Urinary bladder (tissue), 4 donors: ENCODE measurements around the gene MFSD6. TPM values are rescaled to one million over a fixed set of nuclear protein-coding genes. Genes with fewer than 3 reads are reported as not detected.

Experiments used
- DNase-seq: peaks from one replicate; pipeline ENCODE4 v3.0.0-alpha.2; 2015; ENCODE audit errors: extremely low spot score
- H3K27ac ChIP-seq: one replicate; pipeline ENCODE4 v1.5.1; 2013; ENCODE audit warnings: low read depth, mild to moderate bottlenecking, moderate library complexity
- H3K36me3 ChIP-seq: one replicate; pipeline ENCODE4 v1.6.1; 2013; ENCODE audit warnings: mild to moderate bottlenecking, moderate library complexity; ENCODE audit not compliant: insufficient read depth
- H3K4me1 ChIP-seq: one replicate; pipeline ENCODE4 v1.6.1; 2013; ENCODE audit warnings: mild to moderate bottlenecking, moderate library complexity; ENCODE audit not compliant: insufficient read depth
- H3K4me3 ChIP-seq: one replicate; pipeline ENCODE4 v1.5.1; 2013; ENCODE audit warnings: low read depth, low read length
- WGBS: extraction: QIAGEN DNeasy Blood & Tissue Kit; methylation state at CpG from one replicate; pipeline ENCODE4 v1.1.7; 2013; 5-methylcytosine and 5-hydroxymethylcytosine counted together
- polyA plus RNA-seq: library from polyadenylated mRNA; stranded (reverse); fragments of 200-250 nt; gene quantifications from one replicate; pipeline ENCODE4 v1.2.3, GENCODE V29; 2013
- total RNA-seq: library from RNA; depleted of rRNA; stranded (reverse); fragments of >200 nt; gene quantifications from one replicate; pipeline ENCODE4 v1.2.3, GENCODE V29; 2014
- donor health status: healthy with polysubstance abuse.
- donor health status: healthy.

Gene MFSD6
- total and polyA plus RNA-seq, 2 donors, result 16.3 to 19.3 TPM

DNA sequence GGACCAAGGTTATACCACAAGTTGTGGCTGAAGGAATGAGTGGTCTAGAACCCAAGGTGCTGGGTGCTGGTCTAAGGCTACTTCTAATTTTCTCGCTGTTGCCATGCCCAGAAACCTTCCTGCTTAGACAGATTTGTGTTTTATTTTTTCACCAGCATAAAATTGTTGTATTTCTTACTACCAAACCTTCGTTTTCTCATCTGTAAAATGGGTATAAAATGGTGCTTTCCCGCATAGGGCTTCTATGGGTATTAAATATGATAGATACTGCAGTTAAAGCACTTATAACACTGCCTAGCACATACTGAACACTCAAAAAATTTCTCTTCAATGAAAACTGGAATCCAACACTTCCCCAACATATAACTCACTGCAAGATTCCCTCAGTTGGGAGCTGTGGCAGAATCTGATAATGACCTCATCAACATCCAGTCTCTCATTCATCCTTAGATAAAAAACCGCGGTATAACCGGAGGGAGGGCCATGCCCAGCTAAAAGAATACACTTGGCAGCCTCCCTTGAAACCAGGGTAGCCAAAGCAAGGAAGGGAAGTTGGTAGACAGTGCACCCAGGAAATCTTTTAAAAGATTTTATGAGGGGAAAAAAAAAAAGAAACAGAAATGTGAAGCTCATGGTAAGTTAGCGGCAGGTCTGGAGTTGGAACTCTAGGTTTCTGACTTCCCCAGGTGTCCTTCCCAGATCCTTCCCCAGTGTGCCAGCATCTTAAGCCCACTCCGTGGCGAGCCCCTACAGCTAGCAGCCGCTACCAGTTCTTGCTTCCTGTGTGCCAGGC lies 125.2 kb downstream of the MFSD6 start:
- no peaks in the 10 kb centered on the region for H3K36me3 ChIP-seq
- DNase-seq, result no peak
- 65% methylated on average over 10 of the region's 10 CpGs for WGBS
- no peaks in the 10 kb centered on the region for H3K4me1 ChIP-seq
- peak overlapping the region; percentile 69 for H3K4me3 ChIP-seq
- H3K27ac ChIP-seq, result peak overlapping the region; percentile 93

DNA sequence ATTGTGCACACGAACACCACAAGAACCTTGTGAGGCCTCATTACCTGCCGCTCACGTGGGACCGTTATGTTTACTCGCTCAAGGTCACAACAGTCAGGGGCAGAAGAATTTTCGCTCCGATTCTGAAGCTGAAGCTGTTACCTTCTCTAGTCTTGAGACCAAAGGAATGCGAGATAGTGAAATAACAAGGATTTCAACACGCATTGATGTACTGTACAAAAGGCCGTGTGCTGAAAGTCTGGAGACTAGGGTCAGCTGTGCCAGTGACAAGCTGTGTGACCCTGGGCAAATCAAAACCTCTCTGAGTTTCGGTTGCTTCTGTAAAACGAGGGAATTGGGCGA lies 125.8 kb downstream of the MFSD6 start:
- 11% methylated on average over 13 of the region's 13 CpGs for WGBS
- no peaks in the 10 kb centered on the region for H3K4me1 ChIP-seq
- no peaks in the 10 kb centered on the region for H3K36me3 ChIP-seq
- H3K27ac ChIP-seq, result peak overlapping the region; percentile 93
- DNase-seq, result no peak
- H3K4me3 ChIP-seq, result peak overlapping the region; percentile 69

DNA sequence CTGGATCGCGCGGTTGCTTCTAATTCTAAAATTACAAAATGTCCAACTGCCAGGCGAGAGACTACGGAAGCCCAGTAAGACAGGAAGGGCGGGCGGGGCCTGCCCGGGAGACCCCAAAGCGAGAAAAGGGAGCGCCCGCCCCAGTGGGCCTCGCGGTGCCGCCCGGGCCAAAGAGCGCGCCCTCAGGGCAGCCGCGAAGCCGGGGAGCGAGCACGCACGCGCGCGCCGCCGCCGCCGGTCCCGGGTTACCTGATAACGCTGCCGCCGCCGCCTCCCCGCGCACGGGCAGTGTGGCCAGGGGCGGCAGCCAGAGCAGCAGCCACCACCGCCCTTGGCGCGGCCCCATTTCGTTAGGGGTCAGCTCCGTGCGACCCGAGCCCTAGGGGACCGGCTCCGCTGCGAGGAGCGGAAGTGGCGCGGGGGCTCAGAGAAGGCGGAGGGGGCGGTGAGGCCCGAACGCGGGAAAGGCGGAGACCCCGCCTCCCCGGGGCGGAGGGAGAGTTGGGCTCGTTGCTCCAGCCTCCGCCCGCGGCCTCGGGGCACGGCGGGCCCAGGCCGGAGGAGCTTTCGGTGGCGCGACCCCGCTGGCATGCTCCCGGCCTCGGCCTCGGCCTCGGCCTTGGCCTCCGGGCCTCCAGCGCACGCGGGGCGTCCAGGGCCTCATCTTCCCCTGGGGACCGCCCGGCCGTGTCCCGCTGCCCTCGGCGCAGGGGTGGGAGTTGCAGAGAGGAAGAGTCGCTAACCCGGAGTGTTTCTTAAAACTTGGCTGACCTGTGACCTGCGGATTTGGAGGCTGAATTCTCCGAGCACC lies 126.4 kb downstream of the MFSD6 start, which contains the start of gene NEMP2:
Gene NEMP2, minus strand, starts transcription at position 413 of the 811 bp plus-strand sequence. Its CDS starts 67 bp downstream, at position 346.
- Histone ChIP-seq H3K27ac (peak within 1 kb of the TSS; percentile 93), H3K4me1 (no peaks in the 10 kb centered on the region), H3K36me3 (no peaks in the 10 kb centered on the region), H3K4me3 (peak within 1 kb of the TSS; percentile 69)
- DNase-seq, result no peak
- WGBS, result under 1% methylated on average over 92 of the region's 92 CpGs

DNA sequence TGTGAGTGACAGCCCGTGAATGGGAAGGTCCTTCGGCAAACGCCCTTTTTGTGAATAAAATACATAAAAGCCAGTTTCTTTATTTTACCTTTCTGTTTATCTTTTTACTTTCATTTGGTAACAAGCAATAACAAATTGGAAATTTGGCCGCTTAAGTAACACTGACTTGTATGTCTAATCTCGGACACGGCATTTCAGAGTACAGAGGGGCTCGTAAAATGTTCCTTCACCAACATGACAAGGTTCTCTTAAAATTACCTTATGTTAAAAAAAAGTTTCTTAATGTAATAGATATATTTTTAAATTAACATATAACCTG lies 126.9 kb downstream of the MFSD6 start:
- no peak for DNase-seq
- H3K4me1 ChIP-seq, result no peaks in the 10 kb centered on the region
- WGBS, result 6% methylated on average over 7 of the region's 7 CpGs
- H3K27ac ChIP-seq, result peak overlapping the region; percentile 93
- peak overlapping the region; percentile 69 for H3K4me3 ChIP-seq
- no peaks in the 10 kb centered on the region for H3K36me3 ChIP-seq

DNA sequence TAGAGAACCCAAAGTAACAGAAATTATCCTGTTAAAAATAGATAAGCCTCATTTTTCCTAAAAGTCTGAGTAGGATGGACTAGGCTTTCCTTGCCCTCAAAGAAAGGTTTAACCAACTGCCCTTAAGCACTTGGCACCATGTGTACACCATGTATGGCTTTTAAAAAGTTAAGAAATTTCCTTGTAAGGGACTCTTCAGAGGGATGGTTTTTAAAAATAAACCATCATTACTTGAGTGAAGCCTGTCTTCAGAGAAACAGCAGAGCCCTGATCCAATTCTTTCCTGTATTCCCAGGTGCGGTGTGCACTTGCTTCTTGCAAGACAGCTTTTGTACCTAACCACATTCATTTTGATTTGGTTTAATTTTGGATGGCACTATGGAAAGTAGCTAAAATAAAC lies 127.4 kb downstream of the MFSD6 start:
- Histone ChIP-seq H3K4me3 (no peak overlapping the region), H3K27ac (no peak overlapping the region), H3K36me3 (no peaks in the 10 kb centered on the region), H3K4me1 (no peaks in the 10 kb centered on the region)
- 71% methylated on average over 1 of the region's 1 CpG for WGBS
- DNase-seq, result no peak

DNA sequence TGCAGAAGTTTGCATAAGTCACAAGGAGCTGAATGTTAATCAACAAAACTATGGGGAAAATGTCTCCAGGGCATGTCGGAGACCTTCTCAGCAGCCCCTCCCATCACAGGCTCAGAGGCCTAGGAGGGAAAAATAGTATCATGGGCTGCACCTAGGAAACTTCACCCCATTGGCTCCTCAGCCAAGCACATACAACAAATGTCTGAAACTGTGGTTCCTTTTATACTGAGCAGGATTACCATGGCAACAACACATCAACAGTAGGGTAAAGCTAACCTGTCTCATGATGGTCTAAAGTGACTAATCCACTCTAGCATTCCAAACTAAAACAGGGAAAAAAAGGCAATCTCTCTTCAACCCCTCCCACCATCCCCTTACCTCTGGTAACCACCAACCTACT lies 129.6 kb downstream of the MFSD6 start:
- no peak overlapping the region for H3K27ac ChIP-seq
- no peak for DNase-seq
- H3K4me1 ChIP-seq, result no peaks in the 10 kb centered on the region
- no peaks in the 10 kb centered on the region for H3K36me3 ChIP-seq
- no peak overlapping the region for H3K4me3 ChIP-seq
- WGBS, result 91% methylated on average over 1 of the region's 1 CpG

DNA sequence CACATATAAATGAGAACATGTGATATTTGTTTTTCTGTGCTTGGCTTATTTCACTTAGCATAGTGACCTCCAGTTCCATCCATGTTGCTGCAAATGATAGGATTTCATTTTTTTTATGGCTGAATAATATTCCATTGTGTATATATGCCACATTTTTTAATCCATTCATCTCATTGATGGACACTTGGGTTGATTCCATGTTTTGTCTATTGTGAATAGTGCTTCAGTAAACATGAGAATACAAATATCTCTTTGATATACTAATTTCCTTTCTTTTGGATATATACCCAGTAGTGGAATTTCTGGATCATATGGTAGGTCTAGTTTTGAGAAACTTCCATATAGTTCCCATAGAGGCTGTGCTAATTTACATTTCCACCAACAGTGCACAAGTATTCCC lies 130.0 kb downstream of the MFSD6 start:
- Histone ChIP-seq H3K4me3 (no peak overlapping the region), H3K27ac (no peak overlapping the region), H3K36me3 (no peaks in the 10 kb centered on the region), H3K4me1 (no peaks in the 10 kb centered on the region)
- no peak for DNase-seq

DNA sequence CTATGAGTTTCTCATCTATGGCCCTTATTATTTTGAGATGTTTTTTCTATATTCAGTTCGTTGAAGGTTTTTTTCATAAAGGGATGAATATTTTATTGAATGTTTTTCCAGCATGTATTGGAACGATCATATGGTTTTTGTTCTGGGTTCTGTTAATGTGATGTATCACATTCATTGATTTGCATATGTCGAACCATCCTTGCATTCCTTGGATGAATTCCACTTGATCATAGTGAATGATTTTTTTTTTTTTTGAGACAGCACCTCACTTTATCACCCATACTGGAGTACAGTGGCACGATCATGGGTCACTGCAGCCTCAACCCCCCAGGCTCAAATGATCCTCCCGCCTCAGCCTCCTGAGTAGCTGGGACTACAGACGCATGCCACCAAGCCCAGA lies 131.9 kb downstream of the MFSD6 start:
- Histone ChIP-seq H3K4me3 (no peak overlapping the region), H3K4me1 (no peaks in the 10 kb centered on the region), H3K27ac (no peak overlapping the region), H3K36me3 (no peaks in the 10 kb centered on the region)
- DNase-seq, result no peak
- WGBS, result 97% methylated on average over 6 of the region's 6 CpGs

DNA sequence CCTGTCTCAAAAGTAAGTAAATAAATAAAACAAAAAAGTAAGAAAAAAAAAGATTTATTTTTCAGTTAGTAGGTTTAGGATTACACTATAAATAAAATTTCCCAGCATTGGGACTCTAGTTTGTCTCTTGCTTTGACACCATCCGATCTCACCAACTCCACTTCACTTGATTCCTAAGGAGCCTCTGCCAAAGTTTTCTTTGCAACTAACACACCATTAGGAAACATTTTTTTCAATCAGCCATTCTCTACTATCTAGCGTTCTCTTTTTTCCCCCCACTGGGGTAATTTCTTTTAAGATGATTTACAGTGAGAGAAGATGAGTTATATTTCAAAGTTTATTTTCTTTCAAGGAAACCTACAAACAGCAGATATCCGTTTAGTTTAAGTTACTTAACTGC lies 136.9 kb downstream of the MFSD6 start:
- Histone ChIP-seq H3K27ac (no peak overlapping the region), H3K36me3 (no peaks in the 10 kb centered on the region), H3K4me3 (no peak overlapping the region), H3K4me1 (no peaks in the 10 kb centered on the region)
- WGBS, result 36% methylated on average over 3 of the region's 3 CpGs
- no peak for DNase-seq

DNA sequence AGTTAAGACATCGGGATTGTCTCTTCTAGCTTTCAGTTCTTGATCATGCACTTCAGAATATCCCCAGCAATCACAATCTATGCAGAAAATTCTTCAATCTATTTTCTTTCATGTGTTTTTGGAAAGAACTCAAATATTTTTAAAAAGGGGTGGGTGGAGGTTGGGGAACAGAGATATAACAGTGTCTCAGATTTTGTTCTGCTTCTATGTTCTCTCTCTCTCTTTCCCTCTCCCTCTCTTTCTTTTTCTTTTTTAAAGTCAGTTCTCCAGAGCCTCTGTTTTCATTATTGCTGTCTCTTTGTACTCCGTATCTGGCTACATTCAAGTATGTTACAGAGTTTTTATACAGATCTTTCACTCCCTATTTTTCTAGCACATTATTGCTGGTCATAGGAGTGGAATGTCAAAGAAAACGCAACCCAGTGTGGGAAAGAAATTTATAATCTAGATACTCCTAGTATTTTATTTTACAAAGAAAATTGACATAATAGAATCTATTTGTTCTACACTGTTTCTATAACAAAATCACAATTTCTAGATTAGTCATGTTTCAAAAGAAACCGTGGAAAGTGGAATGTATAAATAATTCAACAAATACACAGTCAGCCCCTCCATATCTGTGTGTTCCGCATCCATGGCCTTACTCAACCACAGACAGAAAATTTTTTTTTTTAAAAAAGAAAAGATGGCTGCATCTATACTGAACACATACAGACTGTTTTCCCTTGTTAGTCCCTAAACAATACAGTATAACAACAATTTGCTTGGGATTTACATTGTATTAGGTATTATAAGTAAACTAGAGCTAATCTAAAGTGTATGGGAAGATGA lies 137.6 kb downstream of the MFSD6 start:
- Histone ChIP-seq H3K36me3 (no peaks in the 10 kb centered on the region), H3K4me3 (no peak overlapping the region), H3K4me1 (no peaks in the 10 kb centered on the region), H3K27ac (no peak overlapping the region)
- WGBS, result 50% methylated on average over 5 of the region's 5 CpGs
- DNase-seq, result no peak

DNA sequence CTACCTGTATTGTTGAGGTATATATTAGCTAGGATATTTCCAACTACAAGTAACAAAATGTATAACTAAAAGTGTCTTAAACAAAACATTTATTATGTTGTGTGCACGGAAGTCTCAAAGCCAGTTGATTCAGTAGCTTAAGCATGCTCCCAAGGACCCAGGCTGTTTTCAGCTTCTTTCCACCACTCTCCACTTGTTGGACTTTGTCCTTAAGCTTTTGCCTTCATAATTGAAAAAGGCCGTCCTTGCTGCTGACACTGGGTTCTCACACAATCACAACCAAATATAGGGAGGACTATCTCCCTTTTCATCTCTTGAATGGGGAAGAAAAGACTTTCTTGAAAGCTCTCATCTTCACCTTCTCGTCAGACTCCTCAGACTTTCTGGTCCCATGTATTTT lies 138.6 kb downstream of the MFSD6 start:
- no peaks in the 10 kb centered on the region for H3K4me1 ChIP-seq
- H3K27ac ChIP-seq, result no peak overlapping the region
- H3K4me3 ChIP-seq, result no peak overlapping the region
- DNase-seq, result no peak
- no peaks in the 10 kb centered on the region for H3K36me3 ChIP-seq
- 86% methylated on average over 3 of the region's 3 CpGs for WGBS

DNA sequence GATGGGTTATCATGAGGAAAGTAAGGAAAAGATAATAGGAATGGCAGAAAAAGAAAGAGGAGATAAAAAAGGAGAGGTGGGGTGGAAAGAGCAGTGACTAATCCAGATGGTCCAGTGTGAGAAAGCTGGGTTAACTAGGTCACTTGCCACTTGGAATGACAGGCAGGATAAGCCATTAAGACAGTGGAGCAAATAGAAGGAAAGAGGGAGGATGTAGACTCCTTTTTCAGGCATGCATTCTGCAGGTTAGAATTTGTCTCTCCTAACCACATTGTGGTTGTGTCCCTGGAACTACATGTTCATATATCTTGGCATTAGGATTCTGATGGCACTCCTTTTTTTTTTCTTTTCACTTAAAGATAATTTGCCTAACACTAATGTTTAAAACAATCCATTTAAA lies 139.7 kb downstream of the MFSD6 start:
- Histone ChIP-seq H3K4me3 (no peak overlapping the region), H3K4me1 (no peaks in the 10 kb centered on the region), H3K27ac (no peak overlapping the region), H3K36me3 (no peaks in the 10 kb centered on the region)
- DNase-seq, result no peak

DNA sequence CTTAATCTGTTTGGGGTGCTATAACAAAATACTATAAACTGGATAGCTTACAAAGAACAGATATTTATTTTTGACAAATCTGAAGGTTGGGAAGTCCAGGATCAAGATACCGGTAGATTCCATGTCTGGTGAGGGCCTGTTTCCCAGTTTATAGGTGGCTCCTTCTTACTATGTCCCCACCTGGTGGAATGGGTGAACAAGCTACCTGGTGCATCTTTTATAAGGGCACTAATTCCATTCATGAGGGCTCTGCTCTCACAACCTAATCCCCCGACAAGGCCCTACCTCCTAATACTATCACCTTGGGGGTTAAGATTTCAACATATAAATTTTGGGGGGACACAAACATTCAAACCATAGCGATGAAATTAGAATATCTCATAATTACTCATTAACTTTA lies 142.0 kb downstream of the MFSD6 start:
- Histone ChIP-seq H3K4me3 (no peak overlapping the region), H3K27ac (no peak overlapping the region), H3K4me1 (no peaks in the 10 kb centered on the region), H3K36me3 (no peaks in the 10 kb centered on the region)
- WGBS, result 94% methylated on average over 3 of the region's 3 CpGs
- DNase-seq, result no peak
